HG03575 (cell line): ENCODE measurements around the gene DNAH12.

ENCODE experiments used
- ATAC-seq: cut with Tn5 transposase; IDR thresholded peaks from one replicate; pipeline ENCODE4 v1.9.1; 2021; ENCODE audit not compliant: unreplicated experiment, insufficient number of reproducible peaks, low FRiP score; ENCODE audit errors: extremely low read depth

Gene DNAH12

GRCh38 chr3:57544181-57545125, at the start of gene DNAH12:
Gene DNAH12 (minus strand): TSS chr3:57544344. CDS start chr3:57542870, 1,474 bp downstream.
- no peak for ATAC-seq

- ATAC-seq, result no peak
These were observed 48.2 kb upstream of the DNAH12 start for GRCh38 chr3:57592306-57592705.

- ATAC-seq, result no peak
These were observed 43.8 kb upstream of the DNAH12 start for GRCh38 chr3:57587905-57588304.

- no peak for ATAC-seq
These were observed 42.6 kb upstream of the DNAH12 start for GRCh38 chr3:57586778-57587177.

GRCh38 chr3:57583544-57583943, 39.4 kb upstream of the DNAH12 start:
- no peak for ATAC-seq

- ATAC-seq, result no peak
These were observed 38.5 kb upstream of the DNAH12 start for GRCh38 chr3:57582474-57583168.

GRCh38 chr3:57577801-57578200, 33.7 kb upstream of the DNAH12 start:
- no peak for ATAC-seq

- ATAC-seq, result no peak
These were observed 32.0 kb upstream of the DNAH12 start for GRCh38 chr3:57575966-57576626.

GRCh38 chr3:57572096-57572495, 28.0 kb upstream of the DNAH12 start:
- no peak for ATAC-seq

GRCh38 chr3:57570878-57571277, 26.7 kb upstream of the DNAH12 start:
- no peak for ATAC-seq

GRCh38 chr3:57569859-57570450, 25.8 kb upstream of the DNAH12 start:
- ATAC-seq, result no peak

GRCh38 chr3:57559526-57559925, 15.4 kb upstream of the DNAH12 start:
- ATAC-seq, result no peak

- ATAC-seq, result no peak
These were observed 13.0 kb upstream of the DNAH12 start for GRCh38 chr3:57557085-57557537.

- no peak for ATAC-seq
These were observed 12.4 kb upstream of the DNAH12 start for GRCh38 chr3:57556459-57557084.

- ATAC-seq, result peak; percentile 44
These were observed 11.8 kb upstream of the DNAH12 start, which contains the start of gene PDE12 for GRCh38 chr3:57555738-57556458. Gene PDE12 (plus strand): TSS chr3:57556274. CDS start chr3:57556380, 106 bp downstream.

GRCh38 chr3:57555306-57555705, 11.2 kb upstream of the DNAH12 start:
- ATAC-seq, result no peak

- no peak for ATAC-seq
These were observed 2.5 kb upstream of the DNAH12 start for GRCh38 chr3:57546616-57547015.

- no peak for ATAC-seq
These were observed 1.6 kb upstream of the DNAH12 start for GRCh38 chr3:57545636-57546268.
